ENCODE data around the gene IQCK.

Gene IQCK

GRCh38 chr16:19856120-19856519 is 138.0 kb downstream of the IQCK start:
- TF ChIP-seq CEBPB (IDR thresholded peaks at IDR 0.05): no peak
- TF ChIP-seq EP300 (IDR thresholded peaks at IDR 0.05; ENCODE audit: borderline replicate concordance): no peak
- TF ChIP-seq USF1 (IDR thresholded peaks at IDR 0.05): no peak
- no peak for TF ChIP-seq EGR1 (IDR thresholded peaks at IDR 0.05)
- no peak for TF ChIP-seq MAX (IDR thresholded peaks at IDR 0.05)
- no peak for TF ChIP-seq RAD21 (IDR thresholded peaks at IDR 0.05; ENCODE audit: low read depth)
- TF ChIP-seq TAF1 (IDR thresholded peaks at IDR 0.05; ENCODE audit: low read depth): no peak
- TF ChIP-seq YY1 (IDR thresholded peaks at IDR 0.05; ENCODE audit: low read depth): no peak
- TF ChIP-seq NFIC (IDR thresholded peaks at IDR 0.05): no peak
- TF ChIP-seq FOXM1 (IDR thresholded peaks at IDR 0.05; ENCODE audit: borderline replicate concordance, low read depth): no peak
- no peak for TF ChIP-seq REST (IDR thresholded peaks at IDR 0.05; ENCODE audit: low read depth)
- TF ChIP-seq TCF12 (IDR thresholded peaks at IDR 0.05; ENCODE audit: low read depth): no peak
- TF ChIP-seq CREB1 (IDR thresholded peaks at IDR 0.05; ENCODE audit: low read depth): no peak

- no peak for TF ChIP-seq NFIC (IDR thresholded peaks at IDR 0.05)
- no peak for TF ChIP-seq EP300 (IDR thresholded peaks at IDR 0.05; ENCODE audit: borderline replicate concordance)
Observed at GRCh38 chr16:19857593-19858339, 139.7 kb downstream of the IQCK start.

DNA sequence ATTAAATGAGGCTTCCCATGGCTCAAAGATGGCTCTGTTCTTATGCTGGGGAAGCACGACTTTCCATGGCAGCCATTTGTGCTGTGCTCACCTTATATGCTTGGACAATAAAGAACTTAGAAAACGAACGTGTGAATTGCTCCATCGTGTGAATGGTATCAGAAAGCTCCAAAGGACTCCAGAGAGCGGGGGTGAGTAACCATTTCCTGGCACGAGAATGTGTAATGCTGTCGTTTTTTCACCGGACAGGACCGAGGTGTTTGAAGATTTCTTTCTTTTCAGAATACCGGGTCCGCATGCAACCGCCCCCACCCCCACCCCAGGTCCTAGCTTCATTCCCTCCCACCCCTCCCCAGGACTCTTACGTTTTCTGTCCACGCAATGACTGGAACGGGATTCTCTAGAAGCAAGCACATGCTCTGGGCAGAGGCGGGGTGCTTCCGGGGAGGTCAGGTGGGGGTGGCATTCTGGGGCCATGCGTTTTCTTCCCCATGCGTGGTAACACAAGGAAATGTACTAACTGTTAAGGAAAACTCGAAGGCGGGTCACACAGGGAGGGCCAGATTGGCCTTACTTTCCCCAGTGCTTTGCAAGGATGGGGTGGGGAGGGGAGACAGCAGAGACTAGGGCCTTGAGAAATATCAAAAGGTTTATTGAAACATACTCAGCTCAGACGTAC is 140.4 kb downstream of the IQCK start:
- no peak for TF ChIP-seq MAX (IDR thresholded peaks at IDR 0.05)
- TF ChIP-seq REST (IDR thresholded peaks at IDR 0.05; ENCODE audit: low read depth): no peak
- no peak for TF ChIP-seq CREB1 (IDR thresholded peaks at IDR 0.05; ENCODE audit: low read depth)
- TF ChIP-seq TAF1 (IDR thresholded peaks at IDR 0.05; ENCODE audit: low read depth): no peak
- no peak for TF ChIP-seq EGR1 (IDR thresholded peaks at IDR 0.05)
- TF ChIP-seq CEBPB (IDR thresholded peaks at IDR 0.05): no peak
- no peak for TF ChIP-seq TEAD4 (IDR thresholded peaks at IDR 0.05)
- TF ChIP-seq NFIC (IDR thresholded peaks at IDR 0.05): no peak
- no peak for TF ChIP-seq FOXM1 (IDR thresholded peaks at IDR 0.05; ENCODE audit: borderline replicate concordance, low read depth)
- TF ChIP-seq EP300 (IDR thresholded peaks at IDR 0.05; ENCODE audit: borderline replicate concordance): no peak
- TF ChIP-seq USF1 (IDR thresholded peaks at IDR 0.05): no peak

DNA sequence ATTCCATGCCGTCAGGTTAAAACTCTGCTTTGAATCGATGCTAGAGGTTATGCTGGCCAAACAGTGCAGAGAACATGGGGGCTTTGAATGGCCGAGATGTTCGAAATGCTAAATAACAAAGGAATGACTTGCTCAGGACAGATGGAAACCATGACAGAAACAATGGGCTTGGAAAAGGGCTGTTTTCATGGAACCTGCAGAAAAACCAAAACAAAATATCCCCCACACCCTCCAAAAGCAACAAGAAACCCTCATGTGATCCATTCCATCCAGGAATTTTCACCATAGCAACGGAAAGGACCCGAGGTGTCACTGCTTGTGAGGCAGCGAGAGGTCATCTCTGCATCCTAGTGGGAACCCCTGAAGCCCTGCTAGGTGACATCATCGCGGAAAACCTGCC is 141.1 kb downstream of the IQCK start:
- TF ChIP-seq TAF1 (IDR thresholded peaks at IDR 0.05; ENCODE audit: low read depth) (no peak), TEAD4 (IDR thresholded peaks at IDR 0.05) (no peak), EP300 (IDR thresholded peaks at IDR 0.05; ENCODE audit: borderline replicate concordance) (no peak), USF1 (IDR thresholded peaks at IDR 0.05) (no peak), FOXM1 (IDR thresholded peaks at IDR 0.05; ENCODE audit: borderline replicate concordance, low read depth) (no peak), RAD21 (IDR thresholded peaks at IDR 0.05; ENCODE audit: low read depth) (no peak), TCF12 (IDR thresholded peaks at IDR 0.05; ENCODE audit: low read depth) (no peak), REST (IDR thresholded peaks at IDR 0.05; ENCODE audit: low read depth) (no peak), EGR1 (IDR thresholded peaks at IDR 0.05) (no peak)

All from Ishikawa (cell line).